HCT116 (cell line): ENCODE measurements around the gene TMEM144. TPM values are rescaled to one million over a fixed set of nuclear protein-coding genes. Genes with fewer than 3 reads are reported as not detected.
A peak's percentile ranks its signal among the peaks of the same experiment; 100 is the strongest.

Experiments
- ATAC-seq: fragments of 200-7000 bp; cut with Tn5 transposase; 2 replicates; pipeline ENCODE4 v1.9.1; 2020; ENCODE audit warnings: mild to moderate bottlenecking, moderate library complexity
- BruUV-seq: library from RNA; stranded (reverse); fragments of 400-500 nt; replicated peaks from 2 replicates; lab custom pipeline; 2021; lab: Mats Ljungman, UMichigan
- CTCF ChIA-PET: fragments of 300-600 bp; sonication (Branson Sonifier 250); formaldehyde crosslinking; loops from one replicate; lab custom pipeline; 2021; ENCODE audit warnings: antibody characterized with exemption; lab: Charles Lee
- POLR2A ChIA-PET: fragments of 300-600, 350-600 bp; sonication (Branson Sonifier 250); formaldehyde crosslinking; loops from one replicate; lab custom pipeline; 2021; ENCODE audit warnings: antibody characterized with exemption; lab: Charles Lee
- RAD21 ChIA-PET, 2 experiments: fragments of 300-600 bp; sonication (Branson Sonifier 250); formaldehyde crosslinking; loops; one replicate each; lab custom pipeline; 2023; ENCODE audit warnings: low total read pairs in 2 of 2; ENCODE audit not compliant: uncharacterized antibody in 2 of 2, unreplicated experiment in 2 of 2, low non-redundant PET in 1 of 2; lab: Charles Lee
- DNase-seq: peaks from one replicate; pipeline ENCODE4 v3.0.0-alpha.2; 2010; ENCODE audit warnings: low read depth, low spot score
- H2AFZ ChIP-seq: fragments of 200-600 bp; shearing (Covaris generic), sonication (generic); 2 replicates; pipeline ENCODE4 v1.6.1; 2017; ENCODE audit warnings: low read depth, mixed run types, mixed read lengths, antibody characterized with exemption, low read length; ENCODE audit not compliant: poor library complexity, severe bottlenecking
- H3K27ac ChIP-seq: 2 replicates; pipeline ENCODE4 v1.5.1; 2012; ENCODE audit warnings: low read depth, low read length
- H3K27me3 ChIP-seq: fragments of 200-600 bp; sonication (generic); 2 replicates; pipeline ENCODE4 v1.6.1; 2016; ENCODE audit warnings: mixed run types, low read length, mixed read lengths; ENCODE audit not compliant: insufficient read depth
- H3K36me3 ChIP-seq, 2 experiments: fragments of 200-500 bp in 1 of 2; fragments of 200-600 bp in 1 of 2; sonication (Bioruptor generic) in 1 of 2; sonication (generic) in 1 of 2; 2 replicates each; pipeline versions ENCODE4 v1.5.1 to v1.6.1; 2014 to 2016; ENCODE audit warnings: low read length in 2 of 2, inconsistent platforms in 1 of 2, mixed read lengths in 1 of 2, mixed run types in 1 of 2; ENCODE audit not compliant: insufficient read depth in 2 of 2, control insufficient read depth in 1 of 2
- H3K4me1 ChIP-seq, 2 experiments: fragments of 200-600 bp in 1 of 2; sonication (generic) in 1 of 2; 2 replicates each; pipeline versions ENCODE4 v1.5.1 to v1.6.1; 2012 to 2017; ENCODE audit warnings: low read length in 2 of 2, inconsistent platforms in 1 of 2, mild to moderate bottlenecking in 1 of 2, mixed read lengths in 1 of 2, mixed run types in 1 of 2, moderate library complexity in 1 of 2; ENCODE audit not compliant: insufficient read depth in 2 of 2, control insufficient read depth in 1 of 2
- H3K4me2 ChIP-seq: fragments of 200-600 bp; sonication (generic); 2 replicates; pipeline ENCODE4 v1.6.1; 2017; ENCODE audit warnings: mixed run types, low read length, mixed read lengths
- H3K4me3 ChIP-seq, 2 experiments: fragments of 200-600 bp in 1 of 2; sonication (generic) in 1 of 2; replicated peaks in 1 of 2; 2 replicates each; pipeline ENCODE4 v1.5.1; 2011 to 2016; ENCODE audit warnings: low read length in 2 of 2, control low read depth in 1 of 2, low read depth in 1 of 2, mild to moderate bottlenecking in 1 of 2, mixed read lengths in 1 of 2, mixed run types in 1 of 2
- H3K79me2 ChIP-seq: fragments of 200-600 bp; sonication (generic); 2 replicates; pipeline ENCODE4 v1.6.1; 2017; ENCODE audit warnings: mild to moderate bottlenecking, mixed run types, low read length, moderate library complexity, mixed read lengths; ENCODE audit not compliant: insufficient read depth
- H3K9ac ChIP-seq: fragments of 200-600 bp; sonication (generic); 2 replicates; pipeline ENCODE4 v1.6.1; 2016; ENCODE audit warnings: low read length, mixed read lengths
- H3K9me2 ChIP-seq: fragments of 200-600 bp; sonication (generic), shearing (Covaris generic); 2 replicates; pipeline ENCODE4 v1.6.1; 2017; ENCODE audit warnings: mixed run types, mild to moderate bottlenecking, moderate library complexity; ENCODE audit not compliant: insufficient read depth
- H3K9me3 ChIP-seq, 2 experiments: fragments of 200-500 bp in 1 of 2; fragments of 200-600 bp in 1 of 2; sonication (Bioruptor generic) in 1 of 2; sonication (generic) in 1 of 2; 2 replicates each; pipeline ENCODE4 v1.6.1; 2014 to 2017; ENCODE audit warnings: low read length in 2 of 2, mixed read lengths in 2 of 2, inconsistent platforms in 1 of 2, low read depth in 1 of 2, mild to moderate bottlenecking in 1 of 2, mixed run types in 1 of 2, moderate library complexity in 1 of 2; ENCODE audit not compliant: control insufficient read depth in 1 of 2, insufficient read depth in 1 of 2
- H4K20me1 ChIP-seq: fragments of 200-600 bp; sonication (generic), shearing (Covaris generic); 2 replicates; pipeline ENCODE4 v1.6.1; 2017; ENCODE audit warnings: mixed run types, mild to moderate bottlenecking, moderate library complexity; ENCODE audit not compliant: insufficient read depth
- CBX3 ChIP-seq: IDR thresholded peaks from 2 replicates; pipeline ENCODE4 v1.6.1; 2012; ENCODE audit warnings: low read depth
- CEBPB ChIP-seq: IDR thresholded peaks from 2 replicates; pipeline ENCODE4 v1.6.1; 2012; ENCODE audit warnings: low read depth
- EGR1 ChIP-seq: IDR thresholded peaks from 2 replicates; pipeline ENCODE4 v1.6.1; 2012; ENCODE audit warnings: low read depth
- POLR2AphosphoS5 ChIP-seq: IDR thresholded peaks from 2 replicates; pipeline ENCODE4 v1.6.1; 2011; ENCODE audit warnings: mild to moderate bottlenecking, low read depth, low read length, moderate library complexity
- RAD21 ChIP-seq: IDR thresholded peaks from 2 replicates; pipeline ENCODE4 v1.6.1; 2012; ENCODE audit warnings: low read depth, mild to moderate bottlenecking
- SRF ChIP-seq: IDR thresholded peaks from 2 replicates; pipeline ENCODE4 v1.6.1; 2012; ENCODE audit warnings: low read depth
- ZNF274 ChIP-seq: fragments of 200-500 bp; sonication (Bioruptor generic); IDR thresholded peaks from 2 replicates; pipeline ENCODE4 v1.6.1; 2014; ENCODE audit warnings: mild to moderate bottlenecking, low read depth, low read length, inconsistent platforms
- intact Hi-C: fragments of 100-400 bp; cut with micrococcal nuclease; formaldehyde crosslinking; loops from 2 replicates; pipeline ENCODE4 v1.10.0; 2022
- total RNA-seq: library from RNA; stranded (reverse); gene quantifications from one replicate; pipeline ENCODE4 v1.2.1, GENCODE V29; 2021; ENCODE audit not compliant: unreplicated experiment
- TF ChIP-seq, protein P1 (sequence below): IDR thresholded peaks from 2 replicates; pipeline ENCODE4 v1.6.1; 2012; ENCODE audit warnings: low read depth
- TF ChIP-seq, protein P2 (sequence below), 3 experiments: fragments of 200-600 bp in 1 of 3; sonication (generic) in 1 of 3; IDR thresholded peaks in 2 of 3; conservative IDR thresholded peaks in 1 of 3; 2 replicates each; pipeline ENCODE4 v1.5.1; 2012 to 2017; ENCODE audit warnings: low read depth in 2 of 3, low read length in 2 of 3, antibody characterized with exemption in 1 of 3, borderline replicate concordance in 1 of 3, control low read depth in 1 of 3, mild to moderate bottlenecking in 1 of 3, mixed read lengths in 1 of 3, mixed run types in 1 of 3, moderate library complexity in 1 of 3; ENCODE audit not compliant: insufficient read depth in 1 of 3

TMEM144 gene
- total RNA-seq, 1 experiment from 2014 or later = 12.9 TPM

DNA sequence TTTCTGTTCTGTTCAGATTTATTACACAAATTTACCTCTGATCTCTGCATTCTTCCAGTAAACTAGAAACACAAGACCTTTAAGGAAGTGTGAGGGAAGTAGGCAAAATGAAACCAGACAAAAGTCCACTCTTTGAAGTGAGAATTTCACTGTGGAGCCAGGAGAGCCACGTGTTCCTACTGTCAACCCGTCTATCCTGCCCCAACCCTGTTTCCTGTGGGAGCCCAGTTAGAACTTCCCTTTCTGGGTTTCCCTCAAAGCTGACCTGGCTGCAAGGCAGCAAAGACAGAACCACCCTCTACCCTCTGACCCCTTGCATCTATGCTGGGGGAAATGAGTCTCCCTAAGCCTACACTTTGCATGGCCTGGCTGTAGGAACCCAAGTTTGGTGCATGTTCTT is 40.0 kb downstream of the TMEM144 start (continued):
- TF ChIP-seq, protein P1, sequence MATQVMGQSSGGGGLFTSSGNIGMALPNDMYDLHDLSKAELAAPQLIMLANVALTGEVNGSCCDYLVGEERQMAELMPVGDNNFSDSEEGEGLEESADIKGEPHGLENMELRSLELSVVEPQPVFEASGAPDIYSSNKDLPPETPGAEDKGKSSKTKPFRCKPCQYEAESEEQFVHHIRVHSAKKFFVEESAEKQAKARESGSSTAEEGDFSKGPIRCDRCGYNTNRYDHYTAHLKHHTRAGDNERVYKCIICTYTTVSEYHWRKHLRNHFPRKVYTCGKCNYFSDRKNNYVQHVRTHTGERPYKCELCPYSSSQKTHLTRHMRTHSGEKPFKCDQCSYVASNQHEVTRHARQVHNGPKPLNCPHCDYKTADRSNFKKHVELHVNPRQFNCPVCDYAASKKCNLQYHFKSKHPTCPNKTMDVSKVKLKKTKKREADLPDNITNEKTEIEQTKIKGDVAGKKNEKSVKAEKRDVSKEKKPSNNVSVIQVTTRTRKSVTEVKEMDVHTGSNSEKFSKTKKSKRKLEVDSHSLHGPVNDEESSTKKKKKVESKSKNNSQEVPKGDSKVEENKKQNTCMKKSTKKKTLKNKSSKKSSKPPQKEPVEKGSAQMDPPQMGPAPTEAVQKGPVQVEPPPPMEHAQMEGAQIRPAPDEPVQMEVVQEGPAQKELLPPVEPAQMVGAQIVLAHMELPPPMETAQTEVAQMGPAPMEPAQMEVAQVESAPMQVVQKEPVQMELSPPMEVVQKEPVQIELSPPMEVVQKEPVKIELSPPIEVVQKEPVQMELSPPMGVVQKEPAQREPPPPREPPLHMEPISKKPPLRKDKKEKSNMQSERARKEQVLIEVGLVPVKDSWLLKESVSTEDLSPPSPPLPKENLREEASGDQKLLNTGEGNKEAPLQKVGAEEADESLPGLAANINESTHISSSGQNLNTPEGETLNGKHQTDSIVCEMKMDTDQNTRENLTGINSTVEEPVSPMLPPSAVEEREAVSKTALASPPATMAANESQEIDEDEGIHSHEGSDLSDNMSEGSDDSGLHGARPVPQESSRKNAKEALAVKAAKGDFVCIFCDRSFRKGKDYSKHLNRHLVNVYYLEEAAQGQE = no peak
- TF ChIP-seq ZNF274 (no peak), CEBPB (no peak), EGR1 (no peak), POLR2AphosphoS5 (no peak)

DNA sequence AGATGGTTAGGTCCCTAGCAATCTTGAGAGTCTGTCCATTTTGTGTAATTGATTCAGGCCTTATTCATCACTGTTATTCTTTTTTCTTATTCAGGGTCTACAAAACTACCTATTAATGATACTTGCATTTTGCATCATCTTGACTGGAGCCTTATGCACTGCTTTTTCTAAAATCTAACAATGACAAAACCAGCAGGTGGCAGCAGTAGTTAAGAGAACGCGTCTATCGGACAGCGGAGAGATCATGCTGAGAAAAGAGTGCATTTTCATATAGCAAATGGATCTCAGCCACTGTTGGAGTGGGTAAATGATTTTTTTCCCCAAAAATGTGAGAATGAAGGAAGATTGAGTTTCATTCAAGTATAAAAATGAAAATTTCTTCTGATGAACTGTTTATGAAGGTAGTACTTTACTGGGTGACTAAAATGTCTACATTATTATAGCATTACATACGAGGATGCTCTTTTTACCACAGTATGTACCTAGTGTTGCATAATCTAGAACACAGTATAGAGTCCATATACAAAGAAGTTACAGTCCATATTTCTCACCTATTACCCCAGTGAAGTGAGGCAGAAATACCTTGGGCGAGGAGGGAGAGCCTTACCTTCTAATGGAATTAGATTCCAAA is 43.2 kb downstream of the TMEM144 start:
- ChIA-PET RAD21 (no interaction called here), POLR2A (no interaction called here), CTCF (interaction anchor here (1.9 kb wide), 1 partner anchor 370 kb away, joined by 6 read pairs; no protein-coding TSS in a partner anchor)
- Histone ChIP-seq H3K9ac (no peak overlapping the region), H3K36me3 (no peaks in the 10 kb centered on the region), H3K9me3 (no peaks in the 10 kb centered on the region), H3K27ac (no peak overlapping the region), H3K4me2 (no peak overlapping the region), H3K79me2 (no peaks in the 10 kb centered on the region), H3K9me2 (no peaks in the 10 kb centered on the region), H3K4me3 (no peak overlapping the region), H2AFZ (peak overlapping the region; percentile 30), H4K20me1 (no peaks in the 10 kb centered on the region), H3K4me1 (no peaks in the 10 kb centered on the region), H3K27me3 (no peaks in the 10 kb centered on the region)
- intact Hi-C loops = no loop called here
- peak; percentile 65 for TF ChIP-seq RAD21
- TF ChIP-seq CBX3 = 0 out of 2 replicates have a peak, but pooled peaks have one; percentile 20
- no peak for TF ChIP-seq SRF
- TF ChIP-seq, protein P2, sequence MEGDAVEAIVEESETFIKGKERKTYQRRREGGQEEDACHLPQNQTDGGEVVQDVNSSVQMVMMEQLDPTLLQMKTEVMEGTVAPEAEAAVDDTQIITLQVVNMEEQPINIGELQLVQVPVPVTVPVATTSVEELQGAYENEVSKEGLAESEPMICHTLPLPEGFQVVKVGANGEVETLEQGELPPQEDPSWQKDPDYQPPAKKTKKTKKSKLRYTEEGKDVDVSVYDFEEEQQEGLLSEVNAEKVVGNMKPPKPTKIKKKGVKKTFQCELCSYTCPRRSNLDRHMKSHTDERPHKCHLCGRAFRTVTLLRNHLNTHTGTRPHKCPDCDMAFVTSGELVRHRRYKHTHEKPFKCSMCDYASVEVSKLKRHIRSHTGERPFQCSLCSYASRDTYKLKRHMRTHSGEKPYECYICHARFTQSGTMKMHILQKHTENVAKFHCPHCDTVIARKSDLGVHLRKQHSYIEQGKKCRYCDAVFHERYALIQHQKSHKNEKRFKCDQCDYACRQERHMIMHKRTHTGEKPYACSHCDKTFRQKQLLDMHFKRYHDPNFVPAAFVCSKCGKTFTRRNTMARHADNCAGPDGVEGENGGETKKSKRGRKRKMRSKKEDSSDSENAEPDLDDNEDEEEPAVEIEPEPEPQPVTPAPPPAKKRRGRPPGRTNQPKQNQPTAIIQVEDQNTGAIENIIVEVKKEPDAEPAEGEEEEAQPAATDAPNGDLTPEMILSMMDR (IDR thresholded peaks at IDR 0.05 in 2 of 3, conservative IDR thresholded peaks at IDR 0.05 in 1 of 3; ENCODE audit: borderline replicate concordance in 1 of 3, insufficient read depth in 1 of 3, low read depth in 2 of 3, low read length in 2 of 3) = peak; percentile 51 to 72 (median 58); a peak in 4 of 6 replicates
- TF ChIP-seq POLR2AphosphoS5 = no peak
- ATAC-seq = peak; percentile 89
- no TSS peak for BruUV-seq
- DNase-seq = peak; percentile 27
